GM10248 (cell line): ENCODE data around the gene SENP1.

ENCODE experiments used
- CTCF ChIA-PET: fragments of 300-600 bp; sonication (Branson Sonifier 250); formaldehyde crosslinking; extraction: SDS; loops from one replicate; lab custom pipeline; 2021; ENCODE audit warnings: antibody characterized with exemption; lab: Yijun Ruan, JAX
- POLR2A ChIA-PET: fragments of 350-650 bp; sonication (Branson Sonifier 250); formaldehyde crosslinking; extraction: SDS; loops from one replicate; lab custom pipeline; 2020; ENCODE audit warnings: antibody characterized with exemption; lab: Yijun Ruan, JAX
- DNase-seq: peaks from one replicate; pipeline ENCODE4 v3.0.0; 2012; ENCODE audit errors: extremely low spot score
- TF ChIP-seq, protein P1 (sequence below): IDR thresholded peaks from 2 replicates; pipeline ENCODE4 v1.5.1; 2012; ENCODE audit warnings: mild to moderate bottlenecking, low read depth; ENCODE audit errors: extremely low read depth, missing control alignments, control extremely low read depth

The SENP1 gene

GRCh38 chr12:48010366-48010970, 95.4 kb downstream of the SENP1 start:
- no peak for DNase-seq
- TF ChIP-seq, protein P1, sequence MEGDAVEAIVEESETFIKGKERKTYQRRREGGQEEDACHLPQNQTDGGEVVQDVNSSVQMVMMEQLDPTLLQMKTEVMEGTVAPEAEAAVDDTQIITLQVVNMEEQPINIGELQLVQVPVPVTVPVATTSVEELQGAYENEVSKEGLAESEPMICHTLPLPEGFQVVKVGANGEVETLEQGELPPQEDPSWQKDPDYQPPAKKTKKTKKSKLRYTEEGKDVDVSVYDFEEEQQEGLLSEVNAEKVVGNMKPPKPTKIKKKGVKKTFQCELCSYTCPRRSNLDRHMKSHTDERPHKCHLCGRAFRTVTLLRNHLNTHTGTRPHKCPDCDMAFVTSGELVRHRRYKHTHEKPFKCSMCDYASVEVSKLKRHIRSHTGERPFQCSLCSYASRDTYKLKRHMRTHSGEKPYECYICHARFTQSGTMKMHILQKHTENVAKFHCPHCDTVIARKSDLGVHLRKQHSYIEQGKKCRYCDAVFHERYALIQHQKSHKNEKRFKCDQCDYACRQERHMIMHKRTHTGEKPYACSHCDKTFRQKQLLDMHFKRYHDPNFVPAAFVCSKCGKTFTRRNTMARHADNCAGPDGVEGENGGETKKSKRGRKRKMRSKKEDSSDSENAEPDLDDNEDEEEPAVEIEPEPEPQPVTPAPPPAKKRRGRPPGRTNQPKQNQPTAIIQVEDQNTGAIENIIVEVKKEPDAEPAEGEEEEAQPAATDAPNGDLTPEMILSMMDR = no peak
- POLR2A ChIA-PET = no interaction called here
- CTCF ChIA-PET = no interaction called here

- ChIA-PET CTCF (no interaction called here), POLR2A (no interaction called here)
- no peak for DNase-seq
- TF ChIP-seq, protein P1 = no peak
Observed at GRCh38 chr12:48009471-48009870, 96.4 kb downstream of the SENP1 start.

GRCh38 chr12:48008950-48009349, 96.9 kb downstream of the SENP1 start:
- CTCF ChIA-PET = no interaction called here
- DNase-seq = no peak
- POLR2A ChIA-PET = no interaction called here
- TF ChIP-seq, protein P1 = no peak

DNA sequence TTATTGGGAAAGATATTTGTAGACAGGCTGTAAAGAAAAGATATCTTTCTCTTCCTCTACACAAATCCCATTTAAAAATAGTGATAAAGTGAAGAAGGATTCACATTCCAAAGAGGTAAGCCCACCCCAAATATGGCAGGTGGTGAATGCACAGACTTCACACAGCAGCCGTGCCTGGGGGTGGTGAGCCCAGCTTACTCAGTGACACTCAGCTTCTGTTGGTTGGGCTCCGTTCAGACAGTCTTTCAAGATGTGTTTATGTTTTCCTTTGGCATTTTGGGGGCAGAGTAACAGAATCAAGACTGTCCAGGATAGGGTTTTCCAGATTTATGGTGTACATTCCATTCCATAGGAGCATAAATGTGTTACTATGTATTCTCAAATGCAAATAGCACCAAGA, 97.5 kb downstream of the SENP1 start:
- CTCF ChIA-PET = no interaction called here
- TF ChIP-seq, protein P1 = no peak
- POLR2A ChIA-PET = no interaction called here
- DNase-seq = no peak

DNA sequence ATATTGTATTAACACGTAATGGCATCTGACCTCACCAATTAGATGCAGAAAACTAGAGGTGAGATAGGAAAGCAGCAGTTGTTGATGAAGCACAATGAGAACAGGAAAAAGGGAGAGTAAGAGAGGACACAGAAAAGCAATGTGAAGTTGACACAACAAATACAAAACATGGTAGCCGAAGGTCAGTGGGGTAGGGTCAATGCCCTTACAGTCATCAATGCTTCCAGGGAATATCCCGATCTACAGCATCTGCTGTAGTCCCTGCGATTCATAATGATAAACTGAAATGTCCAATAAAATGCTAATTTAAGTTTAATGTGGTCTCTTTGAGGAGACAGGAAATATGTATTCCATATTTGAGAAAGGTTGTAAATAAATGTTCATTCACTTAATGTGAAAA, 98.7 kb downstream of the SENP1 start:
- TF ChIP-seq, protein P1 = no peak
- no peak for DNase-seq
- POLR2A ChIA-PET = no interaction called here
- CTCF ChIA-PET = no interaction called here

DNA sequence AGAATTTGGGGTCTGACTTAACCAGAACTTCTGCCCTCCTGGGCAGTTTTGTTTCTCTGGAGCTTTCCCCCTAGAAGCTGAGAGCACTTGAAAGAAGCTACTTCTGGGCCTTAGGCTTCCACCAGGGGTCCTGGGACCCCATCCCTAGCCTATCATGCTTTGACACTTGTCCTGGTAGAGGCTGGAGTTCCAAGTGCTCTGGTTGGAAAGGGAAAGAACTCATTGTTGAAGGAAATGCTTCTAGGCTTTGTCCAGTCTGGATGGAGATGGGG, 100.2 kb downstream of the SENP1 start:
- POLR2A ChIA-PET = no interaction called here
- TF ChIP-seq, protein P1 = no peak
- no peak for DNase-seq
- CTCF ChIA-PET = interaction anchor here (1.0 to 1.1 kb wide), 2 partner anchors 11 to 58 kb away, joined by 3 to 4 read pairs; no protein-coding TSS in a partner anchor
